Bone marrow (tissue), 2 donors: ENCODE measurements around the gene GJA4.

Experiments used
- DNase-seq, 2 donors: peaks; one replicate each; lab custom pipeline; 2025; lab: John Stamatoyannopoulos, UW

Gene GJA4

DNA sequence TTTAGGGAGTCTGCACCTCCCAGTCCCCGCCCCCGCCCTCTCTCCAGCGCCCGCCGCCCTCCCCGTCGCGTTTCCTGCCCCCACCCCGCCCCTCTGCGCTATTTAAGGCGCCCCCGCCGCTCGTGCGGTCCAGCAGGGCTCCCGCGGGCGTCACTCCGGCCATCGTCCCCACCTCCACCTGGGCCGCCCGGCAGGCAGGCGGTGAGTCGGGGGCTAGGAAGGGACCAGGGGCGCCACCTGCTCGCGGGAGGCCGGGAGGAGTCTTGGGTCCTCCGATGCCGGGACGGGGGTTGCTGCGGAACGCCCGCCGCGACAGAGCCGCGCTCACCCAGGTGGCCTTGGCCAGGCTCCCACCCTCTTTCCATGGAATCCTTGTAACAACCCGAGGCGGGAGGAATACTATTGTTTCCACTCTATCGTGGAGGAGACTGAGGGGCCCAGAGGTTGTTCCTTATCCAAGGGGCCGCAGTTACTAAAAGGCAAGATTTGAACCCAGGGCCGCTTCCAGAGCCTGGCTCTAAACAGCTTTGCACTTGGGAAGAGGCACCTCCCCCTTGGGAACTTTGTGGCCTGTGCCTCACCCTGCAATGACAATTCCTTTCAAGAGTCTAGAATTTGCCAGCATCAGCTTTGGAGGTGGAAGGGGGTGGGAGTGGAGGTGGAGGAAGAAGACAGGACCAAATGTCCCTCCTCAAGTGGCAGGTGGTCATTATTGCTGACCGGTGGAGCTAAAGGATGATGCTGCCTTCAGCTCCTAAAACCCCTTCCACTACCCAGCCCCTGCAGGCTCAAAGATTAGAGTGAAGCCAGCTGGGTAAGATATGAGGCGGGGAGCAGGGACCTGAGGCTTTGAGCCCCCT, at the start of gene GJA4:
TSS of gene GJA4 (plus strand) at position 132 of the 860 bp plus-strand sequence. CDS start 1,215 bp downstream, outside the sequence.
- DNase-seq, result no peak

DNA sequence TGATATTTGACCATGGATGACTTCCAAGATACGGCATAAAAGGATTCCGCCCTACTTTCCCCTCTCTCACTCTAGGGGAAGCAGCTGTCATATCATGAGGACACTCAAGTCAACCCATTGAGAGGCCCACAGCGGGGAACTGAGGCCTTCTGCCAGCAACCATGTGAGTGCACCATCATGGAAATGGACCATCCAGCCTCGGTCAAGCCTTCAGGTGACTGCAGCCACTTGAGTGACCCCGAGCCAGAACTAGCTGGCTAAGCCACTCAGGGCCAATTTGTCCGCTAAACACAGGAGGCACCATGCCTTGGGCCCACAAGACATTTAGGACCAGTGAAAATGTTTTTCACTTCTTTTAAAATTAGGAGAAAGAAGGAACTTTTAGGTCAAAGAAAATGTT, 49.0 kb upstream of the GJA4 start:
- no peak for DNase-seq

DNA sequence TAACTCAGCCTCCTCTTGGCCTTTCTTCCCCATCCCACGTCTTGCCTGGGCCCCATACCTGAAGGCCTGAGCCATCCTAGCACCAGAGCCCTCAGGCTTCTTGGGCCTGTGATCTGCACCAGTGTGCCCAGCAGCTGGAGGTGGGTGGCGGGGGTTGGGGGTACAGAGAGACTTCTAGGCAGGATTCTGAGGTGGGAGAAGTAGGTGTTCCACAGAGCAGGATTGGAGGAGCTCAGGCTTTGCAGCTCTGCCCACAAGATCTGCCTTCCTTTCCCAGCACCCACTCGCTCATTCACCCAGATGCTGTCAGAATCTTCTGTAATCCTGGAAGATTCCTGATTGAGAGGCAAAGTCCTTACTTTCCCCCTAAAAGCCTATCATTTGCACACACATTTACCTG, 47.9 kb upstream of the GJA4 start:
- no peak for DNase-seq

DNA sequence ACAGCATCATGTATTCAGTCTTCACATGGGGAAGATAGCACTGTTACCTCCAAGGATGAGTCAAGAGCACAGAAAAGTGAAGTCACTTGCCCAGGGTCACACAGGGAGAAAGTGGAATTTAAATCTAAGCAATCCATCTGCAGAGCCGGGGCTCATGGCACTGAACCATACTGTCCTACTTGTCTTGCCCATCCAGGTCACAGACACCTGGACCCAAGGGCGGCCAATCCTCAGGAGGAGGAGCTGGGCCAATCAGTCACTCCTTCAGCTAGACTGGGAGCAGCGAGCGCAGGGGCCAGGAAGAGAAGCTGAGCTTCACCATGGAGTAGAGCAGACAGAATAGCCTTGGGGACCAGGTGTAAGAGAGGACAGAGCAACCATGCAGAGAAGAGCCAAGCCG, 47.1 kb upstream of the GJA4 start:
- no peak for DNase-seq

DNA sequence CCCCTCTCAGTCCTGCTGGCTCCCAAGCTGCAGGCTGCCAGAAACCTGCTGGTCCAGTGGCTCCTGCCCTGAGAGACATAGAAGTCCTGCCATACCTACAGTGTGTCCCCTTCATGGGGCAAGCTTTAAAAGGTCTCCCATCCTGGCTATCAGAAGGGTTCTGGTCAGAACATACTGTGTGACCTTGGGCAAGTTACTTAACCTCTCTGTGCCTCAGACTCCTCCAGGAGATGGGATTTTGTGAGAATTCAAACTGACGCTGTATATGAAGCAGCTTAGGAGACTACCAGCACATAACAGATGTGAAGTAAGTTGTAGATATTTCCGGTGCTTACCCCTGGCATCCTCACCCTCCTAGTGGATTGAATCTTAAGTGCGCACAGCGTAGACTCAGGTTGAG, 46.7 kb upstream of the GJA4 start:
- no peak for DNase-seq

DNA sequence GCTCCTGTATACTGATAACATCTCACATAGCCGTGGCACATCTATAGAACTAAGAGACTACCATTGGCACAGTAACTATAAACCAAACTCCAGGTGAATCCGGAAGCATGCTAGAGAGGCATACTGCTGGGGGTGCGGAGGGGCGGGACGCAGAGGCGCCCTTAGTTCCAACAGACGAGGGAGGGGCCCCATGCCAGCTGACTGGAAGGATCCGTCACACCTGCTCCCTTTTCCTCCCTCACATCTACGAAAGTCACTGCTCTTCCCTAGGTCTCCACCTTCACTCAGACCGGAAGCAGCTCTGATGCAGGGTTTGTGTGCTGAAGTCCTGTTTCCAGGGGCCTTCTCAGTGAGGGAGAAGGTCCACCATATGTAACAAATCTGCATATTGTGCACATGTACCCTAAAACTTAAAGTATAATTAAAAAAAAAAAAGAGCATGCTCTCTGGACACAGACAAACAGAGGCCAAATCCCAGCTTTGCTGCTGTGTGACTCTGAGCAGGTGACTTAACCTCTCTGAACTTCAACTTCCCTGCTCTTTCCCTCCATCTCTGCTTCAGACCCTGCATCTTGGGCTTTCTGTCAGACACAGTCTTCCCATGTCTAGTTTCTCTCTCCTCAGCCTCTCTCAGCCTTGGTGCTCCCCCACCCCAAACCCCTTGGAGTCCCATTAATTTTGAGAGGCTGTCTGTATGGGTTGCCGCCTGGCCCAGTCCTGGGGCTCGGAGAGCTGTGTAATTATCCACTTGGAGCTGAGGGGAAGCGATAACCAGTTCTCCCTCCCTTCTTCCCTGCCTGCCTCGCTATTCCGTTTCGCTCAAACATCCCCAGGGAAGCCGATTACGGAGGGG, 45.8 kb upstream of the GJA4 start:
- no peak for DNase-seq

DNA sequence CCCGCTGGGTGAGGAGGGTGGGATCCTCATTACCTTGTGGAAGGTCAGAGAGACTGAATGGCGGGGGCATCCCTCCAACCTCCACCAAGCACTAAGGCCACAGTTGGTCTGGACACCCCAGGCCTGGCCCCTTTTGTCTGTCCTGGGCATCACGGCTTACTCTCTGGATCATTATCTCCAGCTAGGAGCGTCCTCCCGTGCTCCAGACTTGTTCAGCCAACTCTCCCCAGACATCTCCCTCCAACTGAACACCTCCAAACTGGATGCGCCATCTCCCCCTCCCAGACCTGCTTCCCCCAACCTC, 45.2 kb upstream of the GJA4 start:
- DNase-seq, result no peak

DNA sequence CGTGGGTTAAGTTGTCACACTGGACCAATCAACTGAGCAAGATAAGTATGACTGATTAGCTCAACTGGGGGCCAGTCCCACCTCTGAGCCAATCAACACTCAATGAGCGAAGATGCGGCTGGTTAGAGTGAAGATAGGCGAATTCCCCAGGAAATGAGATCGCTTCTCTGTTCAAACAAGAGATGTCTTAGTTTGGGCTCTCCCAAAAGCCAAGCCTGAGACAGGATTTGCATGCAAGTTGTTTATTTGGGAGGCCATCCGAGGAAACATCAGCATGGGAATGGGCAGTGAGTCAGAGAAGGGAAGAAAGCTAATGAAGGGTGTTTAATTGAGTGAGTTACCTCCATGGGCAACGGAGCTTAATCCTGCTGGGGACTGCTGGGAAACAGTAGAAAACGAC, 42.8 kb upstream of the GJA4 start:
- DNase-seq, result no peak

DNA sequence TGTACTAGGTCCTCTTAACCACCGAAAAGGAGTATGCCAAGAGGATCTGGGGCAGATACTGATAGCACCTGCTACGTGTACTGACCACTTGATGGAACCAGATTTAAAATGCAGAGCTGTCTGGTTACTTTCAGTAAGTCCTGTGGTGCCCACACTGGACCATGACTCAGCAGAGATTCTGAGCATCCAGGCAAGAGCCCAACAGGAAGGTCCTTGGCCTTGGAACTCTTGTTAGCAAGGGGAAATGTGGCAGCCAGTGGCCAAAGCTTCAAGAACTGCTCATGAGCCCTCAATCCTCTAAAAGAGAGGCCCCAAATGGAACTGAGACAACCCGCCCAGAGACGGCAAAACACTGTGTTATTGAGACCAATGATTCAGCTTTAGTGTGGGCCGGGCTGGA, 42.2 kb upstream of the GJA4 start:
- no peak for DNase-seq

DNA sequence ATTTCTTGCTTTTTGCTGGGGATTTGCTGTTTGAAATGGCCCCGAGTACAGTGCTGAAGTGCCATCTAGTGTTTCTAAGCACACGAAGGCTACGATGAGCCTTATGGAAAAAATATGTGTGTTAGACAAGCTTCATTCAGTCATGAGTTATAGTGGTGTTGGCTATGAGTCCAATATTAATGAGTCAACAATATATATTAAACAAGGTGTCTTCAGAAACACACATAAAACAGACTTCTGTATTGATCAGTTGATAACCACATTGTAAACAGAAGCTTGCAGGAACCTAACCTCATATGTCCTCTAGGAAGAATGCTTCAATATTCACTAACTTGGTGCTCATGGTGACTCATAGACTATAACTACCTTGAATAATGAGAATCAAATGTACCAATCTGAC, 39.6 kb upstream of the GJA4 start:
- no peak for DNase-seq

DNA sequence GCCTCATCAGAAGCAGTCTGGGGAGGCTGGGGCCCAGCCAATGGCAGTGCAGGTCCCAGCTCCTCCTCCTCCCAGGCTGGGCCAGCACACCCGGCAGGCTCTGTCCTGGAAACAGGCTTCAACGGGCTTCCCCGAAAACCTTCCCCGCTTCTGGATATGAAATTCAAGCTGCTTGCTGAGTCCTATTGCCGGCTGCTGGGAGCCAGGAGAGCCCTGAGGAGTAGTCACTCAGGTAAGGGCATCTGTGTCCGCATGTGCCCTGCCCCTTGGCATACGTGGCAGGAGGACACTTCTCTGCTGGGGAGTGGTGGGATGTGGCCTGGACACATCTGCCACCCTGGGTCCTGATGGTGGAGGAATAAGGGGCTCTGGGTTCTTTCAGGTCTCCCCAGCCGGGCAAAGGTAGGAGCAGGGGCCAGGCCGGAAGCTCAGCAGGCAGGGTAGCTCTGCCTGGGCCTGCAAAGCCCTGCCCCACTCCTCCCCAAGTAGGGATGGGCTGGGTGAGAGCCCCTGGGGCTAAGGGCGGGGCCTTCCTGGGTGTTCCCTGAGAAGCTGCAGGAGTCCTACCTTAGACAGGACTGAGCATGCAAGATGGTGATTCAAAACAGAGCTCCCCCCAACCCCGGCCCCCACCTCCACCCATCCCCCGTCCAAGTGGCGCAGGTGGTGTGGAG, 37.7 kb upstream of the GJA4 start, which contains the start of gene GJB5:
TSS of gene GJB5 (plus strand) at position 84 of the 674 bp plus-strand sequence. CDS start 2,284 bp downstream, outside the sequence.
- no peak for DNase-seq

DNA sequence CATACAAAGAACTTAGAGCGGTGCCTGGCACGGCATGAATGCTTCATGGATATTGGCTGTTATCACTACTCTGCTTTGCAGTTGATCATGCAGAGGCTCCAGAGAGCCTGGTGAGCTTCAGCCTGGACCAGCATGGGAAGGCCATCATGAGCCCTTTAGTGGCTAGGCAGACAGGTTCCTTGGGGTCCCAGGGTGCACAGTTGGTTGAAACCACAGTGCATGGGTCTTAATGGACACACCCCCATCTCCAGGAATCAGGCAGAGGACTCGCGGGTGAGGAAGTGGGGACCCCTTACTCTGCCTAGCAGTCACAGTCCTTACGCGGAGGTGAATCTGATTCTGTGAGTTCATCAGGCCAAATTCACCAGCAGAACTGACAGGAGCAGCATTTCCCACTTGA, 36.8 kb upstream of the GJA4 start:
- no peak for DNase-seq

DNA sequence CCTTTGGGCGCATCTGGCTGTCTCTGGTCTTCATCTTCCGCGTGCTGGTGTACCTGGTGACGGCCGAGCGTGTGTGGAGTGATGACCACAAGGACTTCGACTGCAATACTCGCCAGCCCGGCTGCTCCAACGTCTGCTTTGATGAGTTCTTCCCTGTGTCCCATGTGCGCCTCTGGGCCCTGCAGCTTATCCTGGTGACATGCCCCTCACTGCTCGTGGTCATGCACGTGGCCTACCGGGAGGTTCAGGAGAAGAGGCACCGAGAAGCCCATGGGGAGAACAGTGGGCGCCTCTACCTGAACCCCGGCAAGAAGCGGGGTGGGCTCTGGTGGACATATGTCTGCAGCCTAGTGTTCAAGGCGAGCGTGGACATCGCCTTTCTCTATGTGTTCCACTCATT, 35.4 kb upstream of the GJA4 start:
- DNase-seq, result no peak

DNA sequence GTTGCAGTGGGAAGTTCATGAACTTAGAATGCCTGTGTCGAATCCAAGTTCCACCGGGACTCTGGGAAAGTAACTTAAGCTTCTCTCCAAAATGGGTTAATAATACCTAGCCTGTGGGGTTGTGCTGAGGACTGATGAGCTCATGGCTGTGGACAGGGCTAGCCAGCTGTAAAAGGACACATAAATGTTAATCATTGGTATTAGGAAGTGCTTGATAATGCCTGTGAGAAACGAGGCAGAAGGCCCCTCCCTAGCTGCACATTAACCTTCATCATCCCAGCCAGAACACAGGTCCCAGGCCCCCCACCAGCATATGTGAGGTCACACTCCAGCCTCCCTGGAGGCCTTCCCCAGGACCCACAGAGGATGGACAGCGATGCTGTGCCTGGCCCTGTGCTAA, 34.0 kb upstream of the GJA4 start:
- no peak for DNase-seq

DNA sequence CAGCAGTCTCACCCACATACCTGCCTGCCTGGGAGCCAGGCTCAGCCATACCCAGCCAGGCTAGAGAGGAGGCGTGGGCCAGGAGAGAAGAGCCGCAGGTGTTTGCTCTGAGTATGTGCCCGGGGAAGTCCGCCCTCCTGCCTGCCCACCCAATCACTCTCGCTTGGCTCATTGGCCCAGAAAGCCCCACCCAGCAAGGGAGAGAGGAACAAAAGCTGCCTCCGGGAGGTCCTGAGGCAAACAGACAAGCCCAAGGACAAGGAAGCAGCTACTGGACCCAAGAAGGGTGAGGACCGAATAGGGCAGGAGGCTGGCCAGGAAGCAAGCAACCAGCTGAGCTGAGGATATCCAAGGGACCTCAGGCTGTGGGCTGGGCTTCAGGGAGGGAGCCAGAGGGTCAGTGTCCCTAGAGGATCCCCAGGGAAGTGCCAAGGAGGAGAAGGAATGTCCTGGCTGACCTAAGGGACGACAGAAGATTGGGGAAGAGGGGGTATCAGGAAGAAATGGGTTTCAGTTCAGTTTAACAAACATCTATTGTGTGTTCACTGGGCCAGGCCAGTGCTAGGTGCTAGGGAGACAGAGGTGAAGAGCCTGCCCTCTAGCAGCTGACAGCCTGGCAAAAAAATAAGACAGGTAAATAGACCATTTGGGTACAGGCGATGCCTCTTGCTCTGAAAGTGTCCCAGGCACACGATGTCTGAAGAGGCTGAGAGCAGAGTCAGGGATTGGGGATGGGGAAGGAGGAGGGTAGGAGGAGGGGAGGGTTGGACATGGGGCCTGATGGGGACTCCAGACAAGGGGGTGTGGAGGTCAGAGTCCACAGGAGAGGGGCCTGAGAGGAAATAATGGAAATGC, 33.1 kb upstream of the GJA4 start, which contains the start of gene GJB4:
TSS of gene GJB4 (plus strand) at position 238 of the 855 bp plus-strand sequence. CDS start 1,515 bp downstream, outside the sequence.
- DNase-seq, result no peak

DNA sequence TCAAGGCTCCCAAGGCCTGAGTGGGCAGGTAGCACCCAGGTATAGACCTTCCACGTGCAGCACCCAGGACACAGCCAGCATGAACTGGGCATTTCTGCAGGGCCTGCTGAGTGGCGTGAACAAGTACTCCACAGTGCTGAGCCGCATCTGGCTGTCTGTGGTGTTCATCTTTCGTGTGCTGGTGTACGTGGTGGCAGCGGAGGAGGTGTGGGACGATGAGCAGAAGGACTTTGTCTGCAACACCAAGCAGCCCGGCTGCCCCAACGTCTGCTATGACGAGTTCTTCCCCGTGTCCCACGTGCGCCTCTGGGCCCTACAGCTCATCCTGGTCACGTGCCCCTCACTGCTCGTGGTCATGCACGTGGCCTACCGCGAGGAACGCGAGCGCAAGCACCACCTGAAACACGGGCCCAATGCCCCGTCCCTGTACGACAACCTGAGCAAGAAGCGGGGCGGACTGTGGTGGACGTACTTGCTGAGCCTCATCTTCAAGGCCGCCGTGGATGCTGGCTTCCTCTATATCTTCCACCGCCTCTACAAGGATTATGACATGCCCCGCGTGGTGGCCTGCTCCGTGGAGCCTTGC, 31.5 kb upstream of the GJA4 start:
- no peak for DNase-seq

DNA sequence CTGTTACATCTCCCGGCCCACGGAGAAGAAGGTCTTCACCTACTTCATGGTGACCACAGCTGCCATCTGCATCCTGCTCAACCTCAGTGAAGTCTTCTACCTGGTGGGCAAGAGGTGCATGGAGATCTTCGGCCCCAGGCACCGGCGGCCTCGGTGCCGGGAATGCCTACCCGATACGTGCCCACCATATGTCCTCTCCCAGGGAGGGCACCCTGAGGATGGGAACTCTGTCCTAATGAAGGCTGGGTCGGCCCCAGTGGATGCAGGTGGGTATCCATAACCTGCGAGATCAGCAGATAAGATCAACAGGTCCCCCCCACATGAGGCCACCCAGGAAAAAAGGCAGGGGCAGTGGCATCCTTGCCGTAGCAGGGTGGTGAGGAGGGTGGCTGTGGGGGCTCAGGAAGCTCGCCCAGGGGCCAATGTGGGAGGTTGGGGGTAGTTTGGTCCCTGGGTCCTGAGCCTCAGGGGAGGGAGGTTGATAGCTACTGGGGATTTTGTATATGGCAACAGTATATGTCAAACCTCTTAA, 31.0 kb upstream of the GJA4 start:
- DNase-seq, result no peak

DNA sequence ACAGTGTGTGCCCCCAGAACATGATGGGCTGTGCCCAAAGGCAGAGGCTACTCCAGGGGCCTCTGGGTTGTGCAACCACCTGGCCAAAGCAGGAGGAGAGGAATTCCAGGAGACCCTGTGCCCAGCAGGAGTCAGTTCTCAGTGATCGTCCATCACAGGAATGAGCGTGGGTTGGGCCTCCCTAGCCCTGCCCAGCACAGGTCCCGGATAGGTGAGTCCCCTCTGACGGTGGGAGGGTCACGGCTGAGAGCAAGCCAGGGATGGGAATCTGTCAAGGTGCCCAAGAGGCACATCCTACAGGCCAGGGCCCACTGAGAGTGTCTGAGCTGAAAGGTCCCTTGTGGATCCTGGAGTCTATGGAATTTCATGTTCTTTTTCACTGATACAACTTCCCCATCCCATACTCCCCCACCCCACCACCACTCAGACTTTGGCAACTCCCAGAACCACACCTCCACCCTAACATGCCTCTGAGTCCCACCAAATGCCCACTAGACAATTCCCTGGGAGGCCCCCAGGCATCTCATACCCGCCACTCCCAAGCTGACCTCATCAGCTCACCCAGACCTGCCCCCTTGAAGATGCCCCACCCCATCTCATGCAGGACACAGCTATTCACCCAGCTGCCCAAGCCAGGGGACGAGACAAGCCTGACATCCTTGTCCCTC, 30.2 kb upstream of the GJA4 start:
- DNase-seq, result no peak

DNA sequence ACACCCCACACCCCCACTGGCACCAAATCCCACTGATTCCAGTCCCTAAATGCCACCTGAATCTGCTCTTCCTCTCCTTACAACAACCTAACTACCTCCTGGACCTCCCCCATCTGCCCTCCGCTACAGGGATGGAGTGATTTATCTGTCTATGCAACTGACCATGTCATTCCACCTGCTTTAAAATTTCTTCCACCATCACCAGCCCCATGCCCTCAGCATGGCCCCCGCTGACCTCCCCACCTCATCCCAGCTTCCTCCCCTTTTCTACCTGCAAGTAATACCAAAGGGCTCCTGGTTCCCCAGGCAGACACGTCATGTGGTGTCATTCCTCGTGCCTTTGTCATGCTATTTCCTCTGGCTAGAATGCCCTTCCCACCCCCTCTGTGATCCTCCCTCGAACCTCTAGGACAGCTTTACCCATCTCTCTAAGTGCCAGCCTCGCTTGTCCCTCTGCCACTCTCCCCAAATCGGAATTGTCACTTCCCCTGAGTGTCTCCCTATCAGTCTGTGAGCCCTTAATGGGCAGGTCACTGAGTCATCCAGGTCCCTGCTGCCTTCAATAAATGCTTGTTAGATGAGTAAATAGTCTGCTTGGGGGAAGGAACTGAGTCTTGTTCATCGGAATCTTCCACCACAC, 29.5 kb upstream of the GJA4 start:
- no peak for DNase-seq

DNA sequence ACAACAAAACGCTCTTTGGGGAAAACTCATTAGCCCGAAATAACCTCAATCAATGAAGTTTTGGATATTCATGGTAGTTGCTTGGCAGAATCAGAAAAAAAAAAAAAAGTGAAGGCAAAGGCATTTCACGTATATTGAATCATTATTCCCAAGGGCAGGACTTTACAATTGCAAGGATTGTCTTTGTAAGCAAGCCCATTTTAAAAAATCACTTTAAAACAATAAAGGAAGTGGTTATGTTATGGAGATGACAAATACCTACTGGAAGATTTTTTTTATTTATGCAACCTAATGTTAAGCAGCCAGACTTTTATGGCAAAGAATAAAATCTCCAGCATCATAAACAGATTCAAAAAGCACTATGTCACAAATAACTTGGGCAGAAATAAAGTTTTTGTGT, 23.9 kb upstream of the GJA4 start:
- no peak for DNase-seq
